HG03354 (cell line): ENCODE results near the gene RAB40B.
A peak's percentile ranks its signal among the peaks of the same experiment; 100 is the strongest.
"Not testable (repeated sequence)": the region's sequence is repeated elsewhere in the genome, so short reads cannot be mapped to it uniquely, and the experiment has no call there.

Experiments
- ATAC-seq: cut with Tn5 transposase; IDR thresholded peaks from one replicate; pipeline ENCODE4 v1.9.1; 2021; ENCODE audit warnings: mild to moderate bottlenecking; ENCODE audit not compliant: unreplicated experiment, poor library complexity, severe bottlenecking

RAB40B gene

DNA sequence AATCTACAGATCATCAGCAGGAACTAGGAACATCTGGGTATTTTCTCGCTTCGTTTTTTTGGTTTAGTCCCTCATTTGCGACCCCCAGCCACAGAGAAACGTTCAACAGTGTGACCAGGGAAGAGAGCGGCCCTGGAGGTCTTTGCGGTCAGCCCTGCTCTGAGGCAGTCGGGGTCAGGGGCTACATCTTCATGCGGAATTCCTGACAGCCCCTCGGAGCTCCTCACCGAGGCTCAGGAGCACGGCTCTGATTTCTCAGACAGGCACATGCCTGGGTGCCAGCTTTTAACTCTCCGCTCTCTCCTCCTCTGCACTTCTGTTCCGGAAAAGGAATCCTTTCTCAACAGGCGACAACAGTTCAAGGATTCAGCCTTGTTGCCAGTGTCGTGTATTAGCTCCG lies 42.2 kb downstream of the RAB40B start:
- ATAC-seq, result no peak

DNA sequence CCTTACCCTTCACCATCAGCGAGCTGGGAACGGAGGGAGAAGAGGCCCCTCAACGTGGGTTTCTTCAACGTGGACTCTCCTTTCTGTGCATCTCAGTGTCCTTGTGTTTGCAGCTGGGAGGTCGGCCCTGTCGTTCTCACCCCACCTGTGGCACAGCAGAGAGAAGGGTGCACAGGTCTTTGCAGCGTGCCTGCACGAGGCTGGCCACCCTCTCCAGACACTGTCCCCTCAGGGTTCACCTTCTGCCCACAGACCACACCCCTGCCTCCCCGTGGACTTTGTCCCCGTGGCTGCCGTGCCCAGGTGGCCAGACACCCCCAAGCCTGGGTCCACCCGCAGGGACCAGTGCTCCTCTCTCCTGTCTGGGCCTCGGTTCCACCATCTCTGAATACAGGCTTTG lies 43.0 kb downstream of the RAB40B start:
- no peak for ATAC-seq

DNA sequence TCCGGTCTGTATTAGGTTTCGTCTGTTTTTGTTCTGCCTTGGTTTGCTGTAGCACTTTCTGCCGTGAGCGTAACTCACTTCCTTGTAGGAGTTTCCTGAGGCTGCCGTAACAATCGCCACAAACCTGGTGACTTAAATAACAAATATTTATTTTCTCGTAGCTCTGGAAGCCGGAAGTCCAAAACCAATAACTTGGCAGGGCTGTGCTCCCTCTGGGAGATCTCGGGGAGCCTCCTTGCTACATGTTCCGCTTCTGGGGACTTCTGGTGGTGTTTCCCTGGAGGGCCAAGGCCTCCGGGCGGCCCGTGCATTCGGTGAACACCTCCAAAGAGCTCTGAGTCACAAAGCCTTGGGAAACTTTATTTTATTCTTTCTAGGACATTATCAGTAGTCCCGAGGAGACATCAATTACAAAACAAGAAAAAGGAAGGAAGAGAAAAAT lies 43.4 kb downstream of the RAB40B start:
- no peak for ATAC-seq

DNA sequence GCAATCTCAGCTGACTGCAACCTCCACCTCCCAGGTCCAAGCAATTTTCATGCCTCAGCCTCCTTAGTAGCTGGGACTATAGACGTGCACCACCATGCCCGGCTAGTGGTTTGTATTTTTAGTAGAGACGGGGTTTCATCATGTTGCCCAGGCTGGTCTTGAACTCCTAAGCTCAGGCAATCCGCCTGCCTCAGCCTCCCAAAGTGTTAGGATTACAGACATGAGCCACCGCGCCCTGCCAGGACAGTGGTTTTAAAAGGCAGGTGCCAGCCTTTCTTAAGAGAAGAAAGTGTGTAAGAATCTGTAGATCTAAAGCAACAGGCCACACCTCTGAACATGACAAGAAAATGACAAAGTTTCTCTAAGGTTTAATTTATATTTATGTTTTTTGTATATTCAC lies 43.9 kb downstream of the RAB40B start:
- not testable (repeated sequence) for ATAC-seq

DNA sequence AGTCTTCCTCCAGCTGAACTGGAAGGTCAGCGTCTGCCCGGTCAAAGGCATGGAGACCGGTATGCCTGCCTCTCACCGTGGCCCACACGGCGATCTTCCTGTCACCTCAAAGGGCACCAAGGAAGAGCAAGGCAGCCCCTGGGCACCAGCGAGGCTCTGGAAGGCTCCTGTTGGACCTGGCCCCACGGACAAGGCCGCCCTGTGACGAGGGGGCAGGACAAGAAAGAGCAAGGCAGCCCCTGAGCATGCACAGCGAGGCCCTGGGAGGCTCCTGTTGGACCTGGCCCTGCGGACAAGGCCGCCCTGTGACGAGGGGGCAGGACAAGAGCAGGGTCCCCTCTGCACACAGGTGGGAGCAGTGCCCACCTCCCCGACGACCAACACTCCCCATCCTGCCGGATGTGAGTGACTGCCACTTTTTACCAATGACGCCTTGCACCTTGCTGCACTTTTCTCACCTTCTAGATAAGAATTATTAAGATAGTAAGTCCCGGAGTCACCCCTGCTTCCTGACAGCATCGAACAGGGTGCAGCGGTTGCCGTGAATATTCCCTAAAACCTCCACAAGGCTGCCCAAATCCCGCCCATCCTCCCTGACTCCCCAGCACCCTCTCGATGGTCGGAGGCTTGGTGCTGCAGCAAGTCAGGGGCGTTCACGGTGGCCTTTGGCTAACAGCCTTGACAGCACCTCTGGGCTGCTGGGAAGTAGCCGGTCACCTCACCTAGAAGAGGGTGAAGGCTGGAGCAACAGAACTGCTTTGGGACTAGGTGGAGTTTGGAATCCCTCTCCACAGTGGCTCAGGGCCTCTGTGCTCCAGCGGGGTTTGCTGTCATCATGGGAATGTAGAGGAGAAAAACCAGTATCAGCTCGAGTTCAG lies 44.6 kb downstream of the RAB40B start:
- ATAC-seq, result no peak

DNA sequence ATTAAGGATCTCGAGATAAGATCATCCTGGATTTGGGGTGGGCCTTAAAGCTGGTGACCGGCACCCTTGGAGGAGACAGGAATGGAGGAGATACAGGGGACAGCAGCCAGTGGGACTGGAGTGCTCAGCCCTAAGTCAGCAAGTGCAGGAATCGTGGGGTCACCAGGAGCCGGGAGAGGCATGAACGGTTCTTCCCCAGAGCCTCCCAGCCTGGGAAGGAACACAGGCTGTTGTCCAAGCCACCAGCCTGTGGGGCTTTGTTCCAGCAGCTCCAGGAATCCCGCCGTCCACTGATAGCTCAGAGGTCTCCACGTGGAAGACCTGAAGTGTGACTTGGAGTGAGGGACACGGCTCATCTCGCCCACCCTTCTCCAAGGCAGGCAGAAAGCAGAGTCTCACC lies 47.8 kb downstream of the RAB40B start:
- ATAC-seq, result no peak

DNA sequence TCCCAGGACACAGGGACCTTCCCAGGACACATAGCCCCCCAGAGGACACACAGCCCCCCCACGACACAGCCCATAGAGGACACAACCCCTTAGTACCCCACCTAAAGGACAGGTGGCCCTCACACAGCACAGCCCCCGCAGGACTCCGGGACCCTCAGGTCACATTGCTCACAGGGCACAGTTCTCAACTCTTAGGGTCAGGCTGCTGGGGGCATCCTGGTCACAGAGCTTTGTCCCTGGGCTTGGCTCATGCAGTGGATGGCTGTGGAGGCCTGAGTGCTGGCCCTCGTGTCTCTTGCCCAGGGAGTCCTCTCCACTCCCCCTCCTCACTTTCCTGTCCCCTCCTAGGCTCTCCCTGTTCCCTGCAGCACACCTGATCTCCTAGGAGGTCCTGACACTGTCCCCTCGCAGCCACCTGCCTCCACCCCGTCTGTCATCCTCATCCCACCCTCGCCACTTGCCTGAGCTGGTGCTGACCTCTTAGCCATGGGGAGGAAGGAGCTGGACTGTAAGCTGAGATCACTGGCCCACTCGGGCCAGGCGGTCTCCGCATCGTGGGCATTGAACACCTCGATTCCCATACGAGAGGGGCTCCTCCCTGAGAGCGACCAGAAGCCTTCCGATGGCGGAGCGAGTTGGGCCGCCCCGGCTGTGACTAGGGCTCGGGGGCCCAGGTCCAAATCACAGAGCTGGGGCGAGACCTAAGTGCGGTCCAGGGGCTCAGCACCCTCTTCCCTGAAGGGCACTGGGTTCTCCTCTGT lies 48.8 kb downstream of the RAB40B start:
- no peak for ATAC-seq

DNA sequence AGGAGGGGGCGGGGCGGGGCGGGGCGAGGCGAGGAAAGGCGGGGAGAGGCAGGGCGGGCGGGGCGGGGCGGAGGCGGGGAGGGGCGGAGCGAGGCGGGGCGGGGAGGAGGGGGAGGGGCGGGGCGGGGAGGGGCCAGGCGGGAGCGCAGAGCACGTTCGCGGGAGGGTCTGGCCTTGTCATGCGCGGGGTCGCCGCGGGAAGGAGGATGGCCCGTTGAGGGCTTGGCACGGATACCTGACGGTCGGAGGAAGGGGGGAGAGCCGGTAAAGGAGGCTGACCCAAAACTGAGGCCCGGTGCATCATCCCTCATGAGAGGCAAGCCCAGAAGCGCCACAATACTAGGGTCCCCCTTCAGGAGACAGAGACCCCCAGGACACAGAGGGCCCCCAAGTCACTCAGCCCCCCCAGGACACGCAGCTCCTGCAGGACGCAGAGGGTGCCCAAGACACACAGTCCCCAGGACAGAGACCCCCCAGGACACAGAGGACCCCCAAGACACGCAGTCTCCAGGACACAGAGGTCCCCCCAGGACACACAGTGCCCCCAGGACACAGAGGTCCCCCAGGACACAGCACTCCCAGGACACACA lies 49.7 kb downstream of the RAB40B start:
- ATAC-seq, result no peak

DNA sequence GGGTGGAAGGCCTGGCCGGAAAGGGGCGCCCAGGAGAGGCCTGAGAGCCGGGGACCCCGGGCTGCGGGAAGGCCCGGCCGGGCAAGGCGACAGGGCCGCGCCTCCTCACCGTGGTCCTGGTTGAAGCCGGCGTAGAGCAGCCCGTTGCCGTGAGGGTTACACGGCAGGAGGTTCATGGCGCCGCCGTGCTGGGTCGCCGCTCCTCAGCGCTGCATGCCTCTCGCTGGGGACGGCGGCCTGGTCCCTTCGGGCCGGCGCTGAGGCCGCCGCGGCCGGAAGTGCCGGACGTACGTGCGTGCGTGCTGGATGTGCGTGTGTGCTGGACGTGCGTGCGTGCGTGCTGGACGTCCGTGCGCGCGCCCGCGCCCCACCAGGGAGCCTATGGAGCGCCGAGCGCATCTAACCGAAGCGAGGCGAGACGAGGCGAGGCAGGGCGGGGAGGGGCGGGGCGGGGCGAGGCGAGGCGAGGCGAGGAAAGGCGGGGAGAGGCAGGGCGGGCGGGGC lies 50.3 kb downstream of the RAB40B start, which contains the start of gene WDR45B:
Gene WDR45B, minus strand, starts transcription at position 280 of the 504 bp plus-strand sequence. Its CDS starts 104 bp downstream, at position 176.
- ATAC-seq, result peak; percentile 83

DNA sequence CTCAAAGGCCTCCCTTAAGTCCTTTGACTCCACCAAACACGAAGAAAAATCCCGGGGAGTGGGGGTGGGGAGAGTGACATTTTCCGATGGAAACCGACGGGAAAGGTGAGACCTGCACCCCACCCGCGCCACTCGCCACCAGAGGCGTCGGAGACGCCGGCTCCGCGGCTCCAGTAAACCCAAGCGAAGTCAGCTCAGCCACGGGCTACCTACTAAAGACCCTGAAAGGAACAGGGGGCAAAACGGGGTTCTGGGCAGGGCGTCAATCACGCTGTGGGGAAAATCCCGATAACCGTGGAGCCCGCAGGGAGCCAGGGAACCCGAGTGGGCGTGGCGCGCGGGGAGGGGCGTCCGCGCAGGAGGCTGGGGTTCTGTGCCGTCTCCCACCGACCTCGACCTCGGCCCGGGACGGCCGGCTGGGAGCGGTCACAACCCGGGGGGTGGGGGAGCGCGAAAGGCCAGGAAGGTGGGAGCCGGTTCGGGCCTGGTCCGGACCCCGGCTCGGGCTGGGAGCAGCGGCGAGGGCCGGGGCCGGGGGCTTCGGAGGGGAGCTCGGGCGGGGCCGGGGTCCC lies 50.8 kb downstream of the RAB40B start:
- peak; percentile 32 for ATAC-seq

DNA sequence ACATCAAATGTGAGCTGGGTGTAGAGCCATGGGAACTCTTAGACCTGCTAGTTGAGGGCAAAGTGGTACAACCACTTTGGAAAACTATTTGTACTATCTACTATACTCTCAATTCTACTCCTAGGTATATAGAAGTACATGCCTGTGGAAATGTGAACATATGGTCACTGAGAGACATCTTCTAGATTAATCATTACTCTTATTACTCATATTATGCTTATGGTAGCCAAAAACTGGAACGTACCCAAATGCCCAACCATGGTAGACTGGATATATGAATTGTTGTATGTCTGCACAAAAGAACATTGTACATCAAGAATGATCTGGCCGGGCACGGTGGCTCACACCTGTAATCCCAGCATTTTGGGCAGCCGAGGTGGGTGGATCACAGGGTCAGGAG lies 53.0 kb downstream of the RAB40B start:
- no peak for ATAC-seq

DNA sequence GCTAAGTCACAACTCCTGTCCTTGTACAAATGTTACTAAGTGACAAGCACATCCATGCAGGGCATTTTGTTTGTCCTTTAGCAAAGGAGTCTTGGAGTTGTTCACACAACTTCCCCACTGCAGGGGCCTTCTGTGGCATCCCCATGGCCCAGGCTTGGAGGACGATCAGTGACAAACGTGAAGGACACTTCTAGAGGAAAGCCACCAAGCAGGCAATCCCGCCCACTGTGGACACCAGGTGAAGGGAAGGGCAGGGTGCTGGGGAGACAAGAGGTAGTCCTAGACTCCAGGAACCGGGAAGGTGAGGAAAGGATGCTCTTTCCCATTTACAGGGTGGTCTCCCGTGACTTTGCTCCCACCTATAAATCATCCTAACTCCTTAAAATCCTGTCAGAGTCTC lies 54.4 kb downstream of the RAB40B start:
- ATAC-seq, result no peak

DNA sequence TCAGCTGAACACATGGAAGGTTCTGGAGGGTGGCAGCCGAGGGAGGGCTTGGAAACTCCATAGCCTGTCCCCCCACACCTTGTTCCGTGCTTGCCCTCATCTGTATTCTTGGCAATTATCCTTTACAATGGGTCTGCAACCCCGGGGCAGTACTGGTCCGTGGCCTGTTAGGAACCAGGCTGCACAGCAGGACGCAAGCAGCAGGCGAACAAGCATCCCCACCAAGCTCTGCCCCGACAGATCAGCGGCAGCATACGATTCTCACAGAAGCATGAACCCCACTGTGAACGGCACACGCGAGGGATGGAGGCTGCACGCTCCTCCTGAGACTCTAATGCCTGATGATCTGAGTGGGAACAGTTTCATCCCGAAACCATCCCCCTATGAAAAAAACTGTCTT lies 56.5 kb downstream of the RAB40B start:
- ATAC-seq, result no peak

DNA sequence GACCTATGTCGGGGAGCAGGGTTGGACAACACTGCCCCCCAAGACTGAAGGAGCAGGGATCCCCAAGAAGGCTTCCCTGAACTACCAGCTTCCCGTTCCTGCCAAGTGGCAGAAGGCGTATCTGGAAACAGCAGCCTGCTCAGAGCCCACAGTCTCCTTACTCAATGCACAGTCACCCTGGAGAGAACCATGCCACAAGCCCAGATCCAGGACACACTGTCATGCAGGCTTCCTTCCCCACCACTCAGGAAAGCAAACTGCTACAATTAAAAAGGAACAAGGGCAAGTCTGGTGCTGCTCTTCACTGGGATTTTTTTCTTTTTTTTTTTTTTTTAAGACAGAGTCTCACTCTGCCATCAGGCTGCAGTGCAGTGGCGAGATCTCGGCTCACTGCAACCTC lies 58.5 kb downstream of the RAB40B start:
- no peak for ATAC-seq

DNA sequence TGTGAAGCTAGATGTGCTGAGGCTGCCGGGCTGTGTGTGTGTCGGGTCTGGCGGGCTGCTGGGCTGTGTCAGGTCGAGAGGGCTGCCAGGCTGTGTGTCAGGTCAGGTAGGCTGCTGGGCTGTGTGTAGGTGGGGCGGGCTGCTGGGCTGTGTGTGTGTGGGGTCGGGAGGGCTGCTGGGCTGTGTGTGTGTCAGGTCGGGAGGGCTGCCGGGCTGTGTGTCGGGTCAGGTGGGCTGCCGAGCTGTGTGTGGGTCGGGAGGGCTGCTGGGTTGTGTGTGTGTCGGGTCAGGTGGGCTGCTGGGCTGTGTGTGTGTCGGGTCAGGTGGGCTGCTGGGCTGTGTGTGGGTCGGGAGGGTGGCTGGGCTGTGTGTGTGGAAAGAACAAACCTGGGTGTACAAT lies 58.9 kb downstream of the RAB40B start:
- ATAC-seq, result no peak

DNA sequence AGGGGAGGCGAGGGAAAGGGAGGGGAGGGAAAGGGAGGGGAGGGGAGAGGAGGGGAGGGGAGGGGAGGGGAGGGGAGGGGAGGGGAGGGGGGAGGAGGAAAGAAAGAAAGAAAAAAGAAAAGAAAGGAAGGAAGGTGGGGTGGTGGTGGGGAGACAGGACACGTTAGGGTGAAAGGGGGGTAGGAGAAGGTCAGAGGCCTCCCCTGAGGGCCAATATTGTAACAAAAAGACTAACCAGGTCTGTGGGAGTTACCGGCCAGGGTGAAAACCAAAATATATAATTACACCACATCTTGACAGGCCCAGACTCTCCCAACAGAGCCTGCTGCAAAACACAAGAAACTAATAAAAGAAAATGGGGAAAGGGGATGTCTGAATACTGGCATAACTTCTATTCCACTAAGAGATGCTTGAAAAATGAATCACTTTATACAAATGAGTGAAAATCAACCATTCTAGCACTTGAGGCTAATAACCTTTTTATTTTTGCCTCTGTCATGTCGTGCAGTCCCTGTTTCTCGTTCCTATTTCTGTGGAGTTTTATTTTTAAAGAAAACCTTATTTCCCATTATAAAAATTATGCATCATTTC lies 60.2 kb downstream of the RAB40B start:
- no peak for ATAC-seq

DNA sequence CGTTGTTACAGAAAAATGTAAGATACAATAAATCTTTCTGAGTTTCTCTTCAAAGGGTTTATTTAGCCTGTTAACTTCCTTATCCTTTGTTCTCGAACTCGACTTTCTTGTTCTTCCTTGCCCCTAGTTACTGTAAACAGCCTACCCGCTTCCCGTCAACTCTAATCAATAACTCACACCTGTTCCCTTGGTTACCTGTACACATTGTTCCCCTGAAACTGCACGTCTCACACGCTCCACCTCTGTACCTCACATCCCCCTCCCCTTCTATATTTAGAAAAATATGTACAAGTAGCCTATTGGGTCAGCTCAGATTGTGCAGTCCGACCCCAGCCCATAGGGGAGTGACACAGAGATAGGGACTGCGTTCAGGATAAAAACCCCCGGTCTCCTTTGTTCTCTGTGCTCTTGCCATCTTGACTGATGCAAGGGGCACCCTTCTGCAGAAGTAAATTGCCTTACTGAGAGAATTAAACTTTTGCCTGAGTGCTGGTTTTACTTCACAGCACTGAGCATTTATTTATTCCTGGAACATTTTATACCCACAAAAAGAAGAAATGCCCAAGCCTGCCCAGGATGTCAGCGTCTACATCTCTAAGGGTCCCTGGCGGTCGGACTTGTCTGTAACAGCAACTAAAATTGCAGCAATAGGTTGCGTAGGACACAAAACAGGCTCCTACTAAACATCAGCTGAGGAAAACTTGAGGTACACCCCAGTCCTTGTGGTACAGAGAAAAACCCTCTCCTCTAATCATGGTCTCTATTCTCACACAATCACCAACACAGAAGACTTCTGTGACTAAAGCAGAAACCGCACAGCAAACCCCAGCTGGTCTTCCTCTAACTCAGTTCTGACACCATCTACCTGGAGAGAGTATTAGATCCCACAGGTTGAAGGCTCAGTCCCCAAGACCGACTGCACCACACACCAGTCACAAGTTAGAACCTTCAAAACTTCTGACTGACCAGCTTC lies 61.6 kb downstream of the RAB40B start:
- no peak for ATAC-seq

DNA sequence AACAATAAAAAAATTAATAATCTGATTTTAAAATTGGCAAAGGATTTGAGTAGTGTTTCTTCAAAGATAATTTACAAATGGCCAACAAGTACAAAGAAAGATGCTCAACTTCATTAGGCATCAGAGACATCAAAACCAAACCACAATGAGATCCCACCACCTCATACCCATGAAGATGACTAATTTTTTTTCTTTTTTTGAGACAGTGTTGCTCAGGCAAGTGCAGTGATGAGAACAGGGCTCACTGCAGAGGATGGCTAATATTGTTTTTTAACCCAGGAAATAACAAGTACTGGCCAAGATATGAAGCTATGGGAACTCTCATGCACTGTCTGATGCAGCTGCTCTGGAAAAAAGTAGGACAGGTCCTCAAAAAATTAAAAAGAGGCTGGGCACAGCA lies 65.2 kb downstream of the RAB40B start:
- ATAC-seq, result no peak

DNA sequence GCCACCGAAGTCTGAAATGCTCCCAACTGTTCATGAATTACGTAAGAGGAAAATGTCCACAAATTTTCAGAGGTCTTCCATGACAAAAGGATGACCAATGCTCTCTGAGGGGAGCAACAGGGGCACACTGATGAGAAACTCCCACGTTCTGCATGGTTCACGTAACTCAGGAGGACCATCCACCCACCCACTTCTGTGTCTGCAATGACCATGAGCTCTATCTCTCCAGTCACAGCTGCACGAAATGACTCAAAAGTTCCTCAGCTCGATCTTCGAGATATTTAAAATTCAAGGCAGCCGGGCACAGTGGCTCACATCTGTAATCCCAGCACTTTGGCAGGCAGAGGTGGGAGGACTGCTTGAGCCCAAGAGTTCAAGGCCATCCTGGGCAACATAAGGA lies 66.0 kb downstream of the RAB40B start:
- ATAC-seq, result no peak
